Activated T-cell treated with anti-CD3 and anti-CD28 coated beads for 24 hours (primary cell): ENCODE data around the gene BORA.
A peak's percentile ranks its signal among the peaks of the same experiment; 100 is the strongest.
"Not testable (repeated sequence)": the region's sequence is repeated elsewhere in the genome, so short reads cannot be mapped to it uniquely, and the experiment has no call there.

ENCODE experiments used
- DNase-seq: peaks from one replicate; pipeline ENCODE4 v3.0.0-alpha.2; 2020; ENCODE audit warnings: low read depth

Gene BORA

DNA sequence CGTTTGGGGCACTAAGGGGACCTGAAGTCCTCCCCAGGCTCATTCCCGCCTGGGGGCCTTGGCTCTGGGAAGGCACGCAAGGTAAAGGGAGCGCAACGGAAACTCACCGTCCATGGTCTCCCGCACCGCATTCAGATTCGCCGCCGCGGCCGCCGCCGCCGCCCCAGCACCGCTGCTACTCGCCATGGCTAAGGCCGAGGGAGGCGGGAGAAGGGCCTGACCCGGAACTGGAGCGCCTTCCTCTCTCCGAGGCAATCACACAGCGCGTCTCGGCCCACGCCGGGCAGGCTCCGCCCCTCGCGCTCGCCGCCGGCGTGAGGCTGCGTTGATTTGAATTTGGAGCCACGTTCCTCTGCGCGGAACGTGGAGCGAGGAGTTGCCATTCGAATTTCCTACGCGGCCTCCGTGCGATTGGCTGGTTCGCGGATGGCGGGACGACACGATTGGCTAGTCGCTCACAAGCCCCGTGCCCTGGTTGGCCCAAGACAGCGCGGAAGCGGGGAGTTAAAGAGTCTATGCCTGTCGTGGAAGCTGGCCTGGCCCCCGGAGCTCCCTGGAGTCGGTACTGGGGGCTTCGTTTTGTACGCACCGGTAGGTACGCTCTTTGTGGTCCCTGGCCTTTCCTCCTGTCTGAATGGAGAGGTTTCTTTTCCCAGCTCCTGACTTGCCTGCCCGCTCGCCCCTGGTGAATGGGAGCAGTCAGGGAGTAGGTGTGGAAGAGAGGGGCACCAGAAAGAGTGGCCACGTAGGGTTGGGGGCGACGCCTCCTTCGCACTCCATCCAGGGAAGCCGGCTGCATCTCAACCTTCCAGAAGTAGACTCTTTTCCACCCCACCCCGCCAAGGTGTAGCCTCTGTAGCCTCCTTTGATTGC lies at the start of gene BORA, which contains the start of gene MZT1:
Gene BORA, plus strand, starts transcription at position 507 of the 873 bp plus-strand sequence. CDS start 1,018 bp downstream, outside the sequence.
Gene MZT1, minus strand, starts transcription at position 213 of the 873 bp plus-strand sequence. Its CDS starts 27 bp downstream, at position 186.
- peak; percentile 93 for DNase-seq

DNA sequence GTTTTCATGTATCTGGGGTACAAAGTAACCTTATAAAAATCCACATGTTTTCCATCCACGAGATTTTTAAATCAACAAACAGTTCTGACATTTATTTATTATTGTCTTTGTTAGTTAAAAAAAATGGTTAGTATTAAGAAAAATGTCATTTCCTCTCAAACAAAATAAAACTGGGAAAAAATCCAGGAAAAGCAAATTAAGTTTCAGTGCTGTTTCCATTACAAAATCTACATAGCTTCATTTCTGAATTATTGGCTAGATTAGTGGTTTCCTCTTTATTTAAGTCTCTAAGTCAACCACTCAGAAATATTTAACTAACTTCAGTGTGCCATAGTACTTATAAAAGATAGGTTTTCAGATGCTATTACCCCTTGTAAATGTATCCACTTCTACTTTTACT lies 49.4 kb upstream of the BORA start:
- DNase-seq = no peak

DNA sequence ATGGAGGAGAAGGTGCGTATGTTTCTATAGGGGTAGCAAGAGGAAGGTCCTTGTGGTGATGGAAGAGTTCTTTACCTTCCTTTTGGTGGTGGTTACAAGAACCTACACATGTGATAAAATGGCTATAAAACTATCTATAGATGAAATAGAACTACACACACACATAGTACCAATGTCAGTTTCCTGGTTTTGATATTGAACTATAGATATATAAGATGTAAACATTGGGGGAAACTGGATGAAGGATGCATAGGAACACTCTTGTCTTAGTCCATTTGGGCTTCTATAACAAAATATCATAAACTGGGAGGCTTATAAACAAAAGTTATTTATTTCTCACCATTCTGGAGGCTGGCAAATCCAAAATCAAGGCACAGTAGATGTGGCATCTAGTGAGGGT lies 47.4 kb upstream of the BORA start:
- no peak for DNase-seq

DNA sequence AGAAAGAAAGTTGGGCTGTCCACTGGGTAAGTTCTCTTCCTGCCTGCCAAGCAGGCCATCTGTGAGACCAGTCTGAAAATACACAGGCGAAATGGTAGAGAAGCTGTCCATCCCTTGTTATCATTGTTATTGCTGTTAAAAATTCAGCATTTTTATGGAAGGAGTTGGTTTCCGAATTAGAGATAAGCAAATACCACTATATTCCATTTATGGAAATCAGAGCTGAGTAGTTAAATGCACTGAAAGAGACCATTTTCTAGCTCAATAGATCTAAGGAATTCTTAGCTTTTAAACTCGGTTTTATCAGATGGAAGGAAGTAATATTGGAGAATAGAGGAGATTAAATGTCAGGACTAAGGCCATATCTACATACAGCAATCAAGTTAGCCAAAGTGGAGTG lies 41.0 kb upstream of the BORA start:
- DNase-seq = no peak

DNA sequence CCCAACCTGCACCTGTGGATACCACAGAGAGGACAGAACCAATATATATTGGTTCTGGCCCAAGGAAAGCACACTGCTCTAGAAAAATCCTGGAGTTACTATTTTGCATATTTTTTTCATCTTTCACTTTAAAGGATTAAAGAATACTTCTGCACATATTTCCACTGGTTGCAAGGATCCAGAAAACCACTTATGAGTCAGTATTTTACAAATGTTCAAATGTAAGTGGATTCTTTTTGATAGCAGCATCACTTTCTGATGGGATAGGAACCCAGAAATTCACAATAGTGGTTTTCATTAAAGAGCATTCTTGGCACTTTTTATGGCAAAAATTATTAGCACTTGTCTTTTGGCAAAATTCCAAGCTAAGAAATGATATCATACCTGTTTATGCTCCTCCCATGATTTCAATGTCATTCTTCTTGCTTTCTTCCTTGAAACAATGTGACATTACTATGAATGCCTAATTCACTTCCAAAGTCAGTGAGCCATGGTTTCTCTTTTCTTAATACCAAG lies 38.5 kb upstream of the BORA start:
- no peak for DNase-seq

DNA sequence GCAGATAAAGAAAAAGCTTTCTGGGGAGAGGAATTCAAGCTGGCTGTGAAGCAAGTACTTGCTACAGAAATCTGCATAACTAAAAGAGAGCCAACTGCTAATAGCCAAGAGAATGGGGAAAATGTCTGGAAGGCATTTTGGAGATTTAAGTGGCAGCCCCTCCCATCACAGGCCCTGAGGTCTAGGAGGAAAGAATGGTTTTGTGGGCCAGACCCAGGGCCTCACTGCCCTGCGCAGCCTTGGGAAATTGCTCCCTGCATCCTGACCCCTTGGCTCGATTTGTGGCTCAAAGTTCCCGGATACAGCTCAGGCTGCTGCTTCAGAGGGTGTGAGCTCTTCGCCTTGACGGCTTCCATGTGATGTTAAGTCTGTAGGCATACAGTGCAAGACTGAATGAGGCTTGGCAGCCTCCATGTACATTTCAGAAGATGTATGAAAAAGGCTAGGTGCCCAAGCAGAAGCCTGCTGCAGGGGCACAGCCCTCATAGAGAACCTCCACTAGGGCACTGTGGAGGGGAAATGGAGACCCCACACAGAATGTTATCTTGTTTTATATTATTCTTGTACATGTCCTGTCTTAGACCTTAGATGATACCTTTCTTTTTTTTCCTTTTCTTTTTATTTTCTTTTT lies 34.7 kb upstream of the BORA start:
- no peak for DNase-seq

DNA sequence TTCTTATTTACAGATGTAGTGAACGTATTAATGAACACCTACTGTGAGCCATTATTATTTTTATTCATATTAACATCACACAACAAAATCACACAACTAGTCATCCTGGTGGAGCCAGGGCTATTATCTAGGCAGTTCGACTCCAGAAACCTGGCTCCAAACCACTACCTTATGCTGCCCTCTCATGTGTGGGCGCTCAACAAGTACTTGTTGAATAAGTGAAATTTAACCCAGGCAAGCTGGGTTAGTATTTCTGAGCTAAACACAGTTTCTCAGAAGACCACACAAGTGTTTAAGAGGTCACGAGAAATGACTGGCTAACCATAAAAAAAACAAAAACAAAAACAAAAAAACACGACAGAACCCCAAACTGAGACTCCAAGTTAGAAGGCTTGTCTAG lies 33.9 kb upstream of the BORA start:
- no peak for DNase-seq

DNA sequence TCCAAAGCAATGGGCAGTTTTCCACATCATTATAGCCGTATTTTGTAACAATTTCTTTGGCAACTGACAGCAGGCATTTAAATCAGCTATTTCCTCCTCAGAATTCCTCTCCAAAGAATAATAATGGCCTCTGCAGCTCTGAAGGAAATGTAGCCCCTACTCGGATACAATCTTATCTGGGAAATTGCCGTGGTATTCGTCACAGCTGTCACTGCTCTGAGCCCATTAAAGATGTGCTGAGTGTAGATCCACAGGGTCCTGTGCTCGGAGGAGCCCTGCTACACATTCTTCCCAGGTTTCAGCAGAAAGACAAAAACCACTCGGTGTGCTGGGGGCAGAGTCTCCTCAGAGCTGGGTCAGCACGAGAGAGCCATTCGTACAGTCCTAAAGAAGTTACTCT lies 33.4 kb upstream of the BORA start:
- DNase-seq = no peak

DNA sequence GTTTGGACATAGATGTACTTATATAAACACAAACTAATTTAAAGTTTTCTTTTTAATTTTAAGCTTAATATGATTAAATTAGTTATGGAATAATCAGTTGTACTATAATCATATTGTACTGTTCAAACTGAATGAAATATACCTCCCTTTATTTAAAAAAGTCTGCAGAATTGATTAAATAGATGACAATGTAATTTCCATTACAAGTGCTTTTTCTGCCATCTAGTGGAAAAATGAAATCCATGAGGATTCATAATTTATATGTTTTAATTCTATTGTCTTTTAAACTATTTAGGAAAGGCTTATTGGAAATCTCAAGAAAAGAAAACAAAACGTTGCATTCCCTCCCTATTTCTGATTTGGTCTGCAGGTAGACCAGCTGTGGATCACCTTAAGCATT lies 31.1 kb upstream of the BORA start:
- DNase-seq = no peak

DNA sequence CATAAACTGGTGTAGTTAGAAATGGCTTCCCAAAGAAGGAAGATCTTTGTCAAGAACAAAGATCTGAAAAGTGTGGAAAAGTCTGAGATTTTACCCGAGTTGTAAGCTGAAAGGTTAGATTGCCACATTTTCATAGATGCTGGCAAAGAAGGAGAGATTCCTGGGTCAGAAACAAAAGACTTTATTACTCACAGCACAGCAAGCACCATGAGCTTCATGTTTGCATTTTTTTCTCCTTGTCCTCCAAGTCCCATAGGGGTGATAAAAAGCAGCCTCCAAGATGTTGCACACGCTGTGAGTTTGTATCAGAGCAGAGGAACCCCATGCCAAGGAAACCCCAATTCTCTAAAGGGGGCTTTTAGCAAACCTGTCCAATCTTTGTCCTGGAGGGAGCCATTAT lies 29.6 kb upstream of the BORA start:
- no peak for DNase-seq

DNA sequence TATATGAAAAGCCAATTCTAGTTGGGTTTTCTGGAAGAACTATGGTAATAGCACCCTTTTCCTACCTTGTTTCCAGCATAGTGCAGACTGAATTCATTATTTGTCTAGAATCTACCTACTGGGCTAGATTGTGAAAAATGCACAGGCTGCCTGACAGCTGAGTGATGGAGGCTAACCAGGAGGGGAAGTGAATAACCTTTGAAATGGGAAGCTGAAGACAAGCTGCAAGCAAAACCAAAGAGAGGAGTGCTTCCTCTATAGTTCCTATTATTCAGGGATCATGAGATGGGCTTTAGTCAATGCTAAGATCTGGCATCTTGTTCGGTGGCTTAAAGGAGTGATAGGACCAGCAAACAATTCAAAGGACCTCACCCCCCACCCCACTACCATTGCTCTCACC lies 27.2 kb upstream of the BORA start:
- no peak for DNase-seq

DNA sequence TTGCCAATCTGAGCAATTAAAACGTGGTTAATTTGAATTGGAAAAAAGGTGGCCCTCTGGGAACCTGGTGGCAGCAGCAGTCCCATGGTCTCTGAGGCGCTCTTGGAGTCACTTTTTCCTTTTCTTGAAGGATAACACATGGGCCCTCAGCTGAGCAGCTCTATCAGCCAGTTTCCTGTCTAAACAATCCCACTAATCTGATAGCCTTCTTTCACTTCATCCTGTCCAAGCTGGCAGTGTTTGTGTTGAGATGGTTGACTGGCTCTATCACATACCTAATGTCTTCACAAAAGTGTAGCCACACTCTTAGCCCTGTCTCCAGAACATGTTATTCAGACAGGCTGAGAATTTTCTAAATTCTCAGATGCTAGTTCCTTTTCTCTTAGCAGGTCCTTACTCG lies 10.9 kb upstream of the BORA start:
- DNase-seq = no peak

DNA sequence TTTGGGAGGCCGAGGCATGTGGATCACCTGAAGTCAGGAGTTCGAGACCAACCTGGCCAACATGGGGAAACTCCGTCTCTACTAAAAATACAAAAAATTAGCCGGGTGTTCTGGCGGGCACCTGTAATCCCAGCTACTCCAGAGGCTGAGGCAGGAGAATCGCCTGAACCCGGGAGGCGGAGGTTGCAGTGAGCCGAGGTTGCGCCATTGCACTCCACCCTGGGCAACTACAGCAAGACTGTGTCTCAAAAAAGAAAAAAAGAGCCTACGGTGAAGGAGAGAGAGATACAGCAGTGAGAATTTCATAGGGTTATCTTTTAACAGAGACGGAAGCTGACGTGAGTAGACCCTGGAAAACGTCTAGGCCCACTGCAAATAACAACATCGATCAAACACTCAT lies 1.5 kb upstream of the BORA start:
- DNase-seq = not testable (repeated sequence)

DNA sequence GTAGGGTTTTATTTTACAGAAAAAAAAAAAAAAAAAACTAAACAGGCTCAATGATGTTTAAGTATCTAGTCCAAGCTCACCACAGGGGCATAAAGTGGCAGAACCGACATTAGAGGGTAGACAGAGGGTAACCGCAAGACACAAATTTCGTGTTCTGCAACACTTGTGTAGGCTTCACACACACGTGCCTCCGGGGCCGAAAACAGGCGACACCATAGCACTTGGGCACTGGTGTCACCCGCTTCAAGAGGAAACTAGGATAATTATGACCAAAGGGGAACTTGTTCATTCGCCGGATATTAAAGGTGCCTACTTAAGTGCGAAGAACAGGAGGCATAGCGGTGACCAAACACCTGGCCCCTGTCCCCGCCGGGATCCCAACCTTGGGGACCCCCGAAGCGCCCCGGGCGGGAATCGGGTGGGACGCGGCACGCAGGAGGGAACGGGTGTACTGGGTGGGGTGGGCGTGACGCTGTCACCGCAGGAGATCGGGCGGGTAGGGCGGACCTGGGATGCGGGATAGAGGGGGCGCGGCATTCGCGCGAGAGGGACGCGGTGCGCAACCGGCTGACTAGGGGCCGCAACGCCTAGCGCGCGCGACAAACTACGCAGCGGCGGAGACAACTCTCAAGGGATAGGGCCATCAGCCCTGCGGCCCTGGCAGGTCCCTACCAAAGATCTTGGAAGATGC lies 852 bp upstream of the BORA start:
- DNase-seq = peak; percentile 17

DNA sequence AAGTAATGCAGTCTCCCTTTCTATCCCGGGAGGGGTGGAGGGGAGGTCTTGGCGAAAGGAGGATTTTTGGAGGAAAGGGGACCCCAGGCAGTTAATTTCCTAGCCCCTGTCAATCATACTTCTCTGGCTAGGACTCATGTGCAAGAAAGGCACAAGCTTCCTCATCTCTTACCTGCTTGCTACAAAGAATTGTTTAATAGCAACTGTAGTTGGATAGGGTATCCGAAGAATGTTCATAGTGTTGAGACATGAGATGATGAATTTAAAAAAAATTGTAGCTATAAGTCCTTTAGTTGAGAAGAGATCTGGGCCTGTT lies 525 bp downstream of the BORA start:
- DNase-seq = no peak

DNA sequence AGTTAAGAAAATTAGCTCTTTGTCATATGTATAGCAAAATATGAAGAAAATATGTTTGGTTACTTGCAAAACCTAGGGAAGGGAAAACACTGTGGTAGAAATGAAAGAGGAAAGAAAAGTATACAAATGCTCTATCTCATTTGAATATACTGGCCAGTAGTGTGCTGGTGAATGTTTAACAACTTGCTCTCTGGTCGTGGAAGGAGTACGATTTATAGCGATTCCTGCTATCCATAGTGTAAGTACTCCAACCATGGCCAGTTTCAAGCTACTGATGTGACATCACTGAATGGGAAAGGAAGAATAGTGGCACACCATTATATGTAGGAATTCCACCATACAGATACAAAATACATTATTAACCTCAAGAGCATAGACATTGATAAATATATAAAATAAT lies 9.3 kb downstream of the BORA start:
- no peak for DNase-seq

DNA sequence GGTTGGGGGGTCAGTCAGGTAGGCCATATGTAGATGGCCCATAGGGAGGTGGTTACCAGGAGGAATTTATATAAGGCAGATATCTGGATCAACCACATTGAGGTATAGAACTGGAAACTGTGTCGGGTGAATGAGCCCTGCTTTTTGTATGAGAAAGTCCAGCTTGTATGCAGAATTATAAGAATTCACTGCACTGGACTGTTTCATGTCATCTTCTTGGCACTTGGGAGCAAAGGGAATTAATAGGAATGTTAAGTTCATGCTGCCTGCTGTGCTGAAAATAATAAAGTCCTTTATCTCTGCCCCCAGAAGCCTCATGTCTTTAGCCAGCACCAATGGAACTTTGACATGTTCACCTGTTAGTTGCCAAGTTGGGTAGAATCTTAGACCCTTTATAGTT lies 12.3 kb downstream of the BORA start:
- no peak for DNase-seq

DNA sequence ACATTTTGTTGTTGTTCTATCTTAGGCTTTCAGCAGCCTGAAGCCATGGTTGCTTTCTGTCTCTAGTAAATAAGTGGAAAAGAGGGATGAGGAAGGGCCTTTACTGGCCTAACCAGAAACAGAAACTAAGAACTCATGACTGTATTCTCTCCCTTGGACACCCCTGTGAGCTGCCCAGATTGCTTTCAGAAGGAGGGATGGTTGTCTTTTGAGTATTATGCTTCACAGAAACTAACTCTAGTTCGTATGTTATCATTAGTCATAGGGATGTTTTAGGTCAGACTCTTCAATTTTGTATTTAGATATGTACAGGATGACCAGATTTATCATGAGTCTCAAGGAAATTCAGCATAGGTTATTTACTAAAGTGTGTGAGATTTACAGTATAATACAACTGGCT lies 17.5 kb downstream of the BORA start:
- DNase-seq = no peak

DNA sequence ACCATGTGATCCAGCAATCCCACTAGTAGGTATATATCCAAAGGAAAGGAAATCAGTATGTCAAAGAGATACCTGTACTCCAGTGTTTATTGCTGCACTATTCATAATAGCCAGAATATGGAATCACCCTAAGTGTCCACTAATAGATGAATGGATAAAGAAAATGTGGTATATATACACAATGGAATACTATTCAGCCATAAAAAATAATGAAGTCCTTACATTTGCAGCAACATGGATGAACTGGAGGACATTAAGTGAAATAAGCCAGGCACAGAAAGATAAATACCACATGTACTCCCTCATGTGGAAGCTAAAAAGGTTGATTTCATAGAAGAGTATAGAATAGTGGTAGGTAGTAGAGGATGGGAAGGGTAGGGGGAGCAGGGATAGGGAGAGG lies 23.5 kb downstream of the BORA start:
- no peak for DNase-seq

DNA sequence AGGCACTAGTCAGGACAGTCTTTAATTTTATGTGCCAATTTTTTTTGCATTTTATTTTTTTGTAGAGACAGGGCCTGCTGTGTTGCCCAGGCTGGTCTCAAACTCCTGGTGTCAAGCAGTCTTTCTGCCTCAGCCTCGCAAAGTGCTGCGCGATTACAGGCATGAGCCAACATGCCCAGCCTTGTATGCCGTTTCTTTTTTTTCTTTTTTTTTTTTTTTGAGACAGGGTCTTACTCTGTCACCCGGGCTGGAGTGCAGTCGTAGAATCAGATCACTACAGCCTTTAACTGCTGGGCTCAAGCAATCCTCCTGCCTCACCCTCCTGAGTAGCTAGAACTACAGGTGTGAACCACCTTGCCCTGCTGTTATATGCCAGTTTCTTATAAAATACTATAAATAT lies 26.4 kb downstream of the BORA start:
- no peak for DNase-seq

DNA sequence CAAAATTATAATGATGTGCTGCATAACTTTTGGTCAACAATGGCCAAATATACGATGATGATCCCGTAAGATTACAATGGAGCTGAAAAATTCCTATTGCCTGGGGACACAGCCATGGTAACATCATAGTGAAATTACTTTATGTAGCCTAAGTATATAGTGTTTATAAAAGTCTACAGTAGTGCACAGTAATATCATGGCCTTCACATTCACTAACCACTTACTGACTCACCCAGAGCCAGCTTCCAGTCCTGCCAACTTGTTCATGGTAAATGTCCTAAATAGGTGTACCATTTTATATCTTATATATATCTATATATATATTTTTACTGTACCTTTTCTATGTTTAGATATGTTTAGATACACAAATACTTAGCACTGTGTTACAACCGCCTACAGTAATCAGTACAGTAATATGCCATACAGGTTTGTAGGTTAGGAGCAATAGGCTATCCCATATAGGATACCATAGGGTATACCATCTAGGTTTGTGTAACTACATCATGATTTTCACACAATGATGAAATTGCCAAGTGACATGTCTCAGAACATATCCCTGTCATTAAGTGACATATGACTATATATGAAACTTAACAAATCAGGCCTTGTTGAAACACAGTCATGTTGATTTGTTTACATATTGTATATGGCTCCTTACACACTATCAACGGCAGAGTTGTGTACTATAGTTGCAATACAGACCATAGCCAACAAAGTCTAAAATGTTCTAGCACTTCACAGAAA lies 30.2 kb downstream of the BORA start:
- no peak for DNase-seq

DNA sequence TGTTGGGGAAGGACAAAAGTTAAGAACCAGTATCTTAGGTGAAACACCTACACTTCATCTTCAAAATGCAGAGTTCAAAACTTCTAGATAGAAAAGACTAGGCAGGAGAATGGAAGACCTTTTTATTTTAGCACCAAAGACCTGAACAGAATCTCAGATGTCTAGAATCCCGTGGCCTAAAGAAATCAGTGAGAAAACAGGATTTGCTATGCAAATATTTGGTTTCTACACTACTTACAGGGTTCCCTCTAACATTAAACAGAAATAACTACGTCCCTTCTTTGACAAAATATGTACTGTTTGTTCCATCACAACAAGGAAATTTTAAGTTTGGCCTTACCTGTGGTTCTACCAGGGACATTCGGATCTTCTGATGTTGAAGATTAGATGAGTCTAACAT lies 32.5 kb downstream of the BORA start:
- DNase-seq = no peak
